Right ventricle myocardium inferior (tissue), 1 donor: Measurements from ENCODE around the gene DNAAF6. TPM values are rescaled to one million over a fixed set of nuclear protein-coding genes. Genes with fewer than 3 reads are reported as not detected.

Experiments used
- ATAC-seq: fragments of 200-7000 bp; cut with Tn5 transposase; one replicate; pipeline ENCODE4 v1.9.1; 2020; ENCODE audit warnings: mild to moderate bottlenecking, moderate library complexity
- DNase-seq: peaks from one replicate; pipeline ENCODE4 v3.0.0; 2021; ENCODE audit errors: missing footprints
- intact Hi-C: fragments of 100-400 bp; cut with DNase I; formaldehyde crosslinking; loops from one replicate; pipeline ENCODE4 v1.11.0; 2022
- total RNA-seq: library from RNA; stranded (reverse); fragmentation: NEBNext Ultra II Directional; extraction: Animal tissue kit (Norgen Biotek cat#: 25700); gene quantifications from one replicate; pipeline ENCODE4 v1.2.1, GENCODE V29; 2021
- donor health status: DM: no; HTN: yes; CAD: no; lungs with severe emphysema.

DNAAF6 gene
- total RNA-seq, 1 donor from 2014 or later = not detected

GRCh38 chrX:107273795-107274194, 67.4 kb downstream of the DNAAF6 start:
- no peak for ATAC-seq
- intact Hi-C loops = no loop called here

GRCh38 chrX:107288676-107289075, 82.3 kb downstream of the DNAAF6 start:
- no peak for ATAC-seq
- intact Hi-C loops = no loop called here
- no peak for DNase-seq

More at GRCh38 chrX:107273795-107274194, 67.4 kb downstream of the DNAAF6 start:
- DNase-seq = no peak

- DNase-seq (no peak), ATAC-seq (no peak)
- intact Hi-C loops = no loop called here
Observed at GRCh38 chrX:107290019-107290418, 83.6 kb downstream of the DNAAF6 start.

- intact Hi-C loops = no loop called here
- no peak for DNase-seq
- ATAC-seq = no peak
Observed at GRCh38 chrX:107293056-107293455, 86.6 kb downstream of the DNAAF6 start.

Other genes with a start within 250 kb of the DNAAF6 start
- 2.8 TPM for gene MORC4, start 206.4 kb upstream of the DNAAF6 start, total RNA-seq
- gene RBM41, start 87.8 kb upstream of the DNAAF6 start, total RNA-seq = 16.0 TPM
- gene NUP62CL, start 178 bp upstream of the DNAAF6 start, total RNA-seq = 0.51 TPM
- not detected for gene FRMPD3, start 243.0 kb downstream of the DNAAF6 start, total RNA-seq